GM12878 (cell line): Measurements from ENCODE around the gene ITGB2. TPM values are rescaled to one million over a fixed set of nuclear protein-coding genes. Genes with fewer than 3 reads are reported as not detected.

Experiments
- ATF7 ChIP-seq: fragments of 450-650 bp; IDR thresholded peaks from 2 replicates; pipeline ENCODE4 v1.6.1; 2016; ENCODE audit warnings: low read depth, mild to moderate bottlenecking
- BACH1 ChIP-seq: fragments of 450-650 bp; IDR thresholded peaks from 2 replicates; pipeline ENCODE4 v1.6.1; 2017; ENCODE audit warnings: mild to moderate bottlenecking, borderline replicate concordance
- DPF2 ChIP-seq: fragments of 450-650 bp; IDR thresholded peaks from 2 replicates; pipeline ENCODE4 v1.6.1; 2017; ENCODE audit warnings: mild to moderate bottlenecking
- GATAD2B ChIP-seq: fragments of 450-650 bp; conservative IDR thresholded peaks from 2 replicates; pipeline ENCODE4 v1.6.1; 2017; ENCODE audit warnings: low read depth, mild to moderate bottlenecking, moderate library complexity
- JUNB ChIP-seq: IDR thresholded peaks from 2 replicates; pipeline ENCODE4 v1.6.1; 2016; ENCODE audit warnings: antibody characterized with exemption, mild to moderate bottlenecking
- KAT2A ChIP-seq: conservative IDR thresholded peaks from 2 replicates; pipeline ENCODE4 v1.6.1; 2011; ENCODE audit warnings: low read depth, low read length; ENCODE audit not compliant: control insufficient read depth
- MEF2A ChIP-seq: IDR thresholded peaks from 2 replicates; pipeline ENCODE4 v1.6.1; 2011; ENCODE audit warnings: low read depth, mild to moderate bottlenecking, low read length, moderate library complexity; ENCODE audit not compliant: insufficient read depth
- MTA2 ChIP-seq: fragments of 450-650 bp; IDR thresholded peaks from 2 replicates; pipeline ENCODE4 v1.6.1; 2016; ENCODE audit warnings: low read depth, mild to moderate bottlenecking, moderate library complexity
- NFXL1 ChIP-seq: fragments of 450-650 bp; IDR thresholded peaks from 2 replicates; pipeline ENCODE4 v1.6.1; 2017; ENCODE audit warnings: antibody characterized with exemption, mild to moderate bottlenecking, borderline replicate concordance
- NR2C1 ChIP-seq: fragments of 450-650 bp; IDR thresholded peaks from 2 replicates; pipeline ENCODE4 v1.6.1; 2017; ENCODE audit warnings: antibody characterized with exemption, mild to moderate bottlenecking, moderate library complexity
- NR2F1 ChIP-seq: fragments of 450-650 bp; conservative IDR thresholded peaks from 2 replicates; pipeline ENCODE4 v1.6.1; 2017; ENCODE audit warnings: mild to moderate bottlenecking
- RAD21 ChIP-seq: IDR thresholded peaks from 2 replicates; pipeline ENCODE4 v1.6.1; 2011; ENCODE audit warnings: mild to moderate bottlenecking, low read depth, low read length, moderate library complexity; ENCODE audit not compliant: insufficient read depth
- SMC3 ChIP-seq: IDR thresholded peaks from 2 replicates; pipeline ENCODE4 v1.6.1; 2011; ENCODE audit warnings: low read length, improper control_type of control experiment, borderline replicate concordance
- TARDBP ChIP-seq: IDR thresholded peaks from 2 replicates; pipeline ENCODE4 v1.6.1; 2016; ENCODE audit warnings: borderline replicate concordance
- YY1 ChIP-seq: IDR thresholded peaks from 2 replicates; pipeline ENCODE4 v1.6.1; 2011; ENCODE audit warnings: low read depth, mild to moderate bottlenecking, low read length
- ZZZ3 ChIP-seq: IDR thresholded peaks from 2 replicates; pipeline ENCODE4 v1.6.1; 2011; ENCODE audit warnings: low read depth; ENCODE audit not compliant: control insufficient read depth, insufficient read length
- polyA plus RNA-seq, 11 experiments: library from polyadenylated mRNA; depleted of rRNA in 4 of 11; unstranded in 6 of 11; stranded (reverse) in 5 of 11; fragments of >200 nt; fragmentation: Nextera tagmentation in 4 of 11; fragmentation: Illumina TruSeq in 1 of 11; extraction: Ambion mirVana in 4 of 11; extraction: Trizol in 1 of 11; gene quantifications; 1 replicate in 1 of 11; 2 replicates in 10 of 11; pipeline versions ENCODE4 v1.2.1 to v1.2.3, GENCODE V29; 2011 to 2016; ENCODE audit warnings: inconsistent platforms in 2 of 11, missing spikeins in 2 of 11, low read depth in 1 of 11
- total RNA-seq, 4 experiments: library from RNA; depleted of rRNA in 3 of 4; stranded (reverse); fragments of >200 nt in 3 of 4; fragmentation: Illumina TruSeq in 1 of 4; extraction: Trizol in 1 of 4; gene quantifications; 2 replicates each; pipeline versions ENCODE4 v1.2.1 to v1.2.3, GENCODE V29; 2013 to 2021
- TF ChIP-seq, protein P1 (sequence below): IDR thresholded peaks from 2 replicates; pipeline ENCODE4 v1.6.1; 2011; ENCODE audit warnings: low read depth, low read length, improper control_type of control experiment, borderline replicate concordance
- TF ChIP-seq, protein P2 (sequence below): fragments of 450-650 bp; IDR thresholded peaks from 2 replicates; pipeline ENCODE4 v1.6.1; 2016; ENCODE audit warnings: mild to moderate bottlenecking, moderate library complexity, borderline replicate concordance
- TF ChIP-seq, protein P3 (sequence below): fragments of 450-650 bp; IDR thresholded peaks from 2 replicates; pipeline ENCODE4 v1.6.1; 2017; ENCODE audit warnings: mild to moderate bottlenecking, moderate library complexity

The ITGB2 gene
- total and polyA plus RNA-seq, 10 of the 15 experiments (the other 5 are each of a cell fraction or from before 2014, with no cell fraction given), result 8.0 to 172 (median 58.9) TPM

- TF ChIP-seq, protein P1, sequence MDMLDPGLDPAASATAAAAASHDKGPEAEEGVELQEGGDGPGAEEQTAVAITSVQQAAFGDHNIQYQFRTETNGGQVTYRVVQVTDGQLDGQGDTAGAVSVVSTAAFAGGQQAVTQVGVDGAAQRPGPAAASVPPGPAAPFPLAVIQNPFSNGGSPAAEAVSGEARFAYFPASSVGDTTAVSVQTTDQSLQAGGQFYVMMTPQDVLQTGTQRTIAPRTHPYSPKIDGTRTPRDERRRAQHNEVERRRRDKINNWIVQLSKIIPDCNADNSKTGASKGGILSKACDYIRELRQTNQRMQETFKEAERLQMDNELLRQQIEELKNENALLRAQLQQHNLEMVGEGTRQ, result no peak
- TF ChIP-seq NFXL1 (peak; percentile 49; the same call in 1 of the 2 replicates), MEF2A (no peak), NR2C1 (0 out of 2 replicates have a peak, but pooled peaks have one; percentile 27), ZZZ3 (no peak), DPF2 (peak; percentile 61; the same call in 1 of the 2 replicates), ATF7 (no peak), MTA2 (no peak), GATAD2B (peak; percentile 98), TARDBP (no peak), YY1 (peak; percentile 75; the same call in 1 of the 2 replicates), BACH1 (peak; percentile 65; the same call in 1 of the 2 replicates), JUNB (no peak), KAT2A (no peak), NR2F1 (peak; percentile 92), RAD21 (peak; percentile 77), SMC3 (peak; percentile 53; the same call in 1 of the 2 replicates)
- TF ChIP-seq, protein P2, sequence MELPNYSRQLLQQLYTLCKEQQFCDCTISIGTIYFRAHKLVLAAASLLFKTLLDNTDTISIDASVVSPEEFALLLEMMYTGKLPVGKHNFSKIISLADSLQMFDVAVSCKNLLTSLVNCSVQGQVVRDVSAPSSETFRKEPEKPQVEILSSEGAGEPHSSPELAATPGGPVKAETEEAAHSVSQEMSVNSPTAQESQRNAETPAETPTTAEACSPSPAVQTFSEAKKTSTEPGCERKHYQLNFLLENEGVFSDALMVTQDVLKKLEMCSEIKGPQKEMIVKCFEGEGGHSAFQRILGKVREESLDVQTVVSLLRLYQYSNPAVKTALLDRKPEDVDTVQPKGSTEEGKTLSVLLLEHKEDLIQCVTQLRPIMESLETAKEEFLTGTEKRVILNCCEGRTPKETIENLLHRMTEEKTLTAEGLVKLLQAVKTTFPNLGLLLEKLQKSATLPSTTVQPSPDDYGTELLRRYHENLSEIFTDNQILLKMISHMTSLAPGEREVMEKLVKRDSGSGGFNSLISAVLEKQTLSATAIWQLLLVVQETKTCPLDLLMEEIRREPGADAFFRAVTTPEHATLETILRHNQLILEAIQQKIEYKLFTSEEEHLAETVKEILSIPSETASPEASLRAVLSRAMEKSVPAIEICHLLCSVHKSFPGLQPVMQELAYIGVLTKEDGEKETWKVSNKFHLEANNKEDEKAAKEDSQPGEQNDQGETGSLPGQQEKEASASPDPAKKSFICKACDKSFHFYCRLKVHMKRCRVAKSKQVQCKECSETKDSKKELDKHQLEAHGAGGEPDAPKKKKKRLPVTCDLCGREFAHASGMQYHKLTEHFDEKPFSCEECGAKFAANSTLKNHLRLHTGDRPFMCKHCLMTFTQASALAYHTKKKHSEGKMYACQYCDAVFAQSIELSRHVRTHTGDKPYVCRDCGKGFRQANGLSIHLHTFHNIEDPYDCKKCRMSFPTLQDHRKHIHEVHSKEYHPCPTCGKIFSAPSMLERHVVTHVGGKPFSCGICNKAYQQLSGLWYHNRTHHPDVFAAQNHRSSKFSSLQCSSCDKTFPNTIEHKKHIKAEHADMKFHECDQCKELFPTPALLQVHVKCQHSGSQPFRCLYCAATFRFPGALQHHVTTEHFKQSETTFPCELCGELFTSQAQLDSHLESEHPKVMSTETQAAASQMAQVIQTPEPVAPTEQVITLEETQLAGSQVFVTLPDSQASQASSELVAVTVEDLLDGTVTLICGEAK, result no peak
- TF ChIP-seq, protein P3, sequence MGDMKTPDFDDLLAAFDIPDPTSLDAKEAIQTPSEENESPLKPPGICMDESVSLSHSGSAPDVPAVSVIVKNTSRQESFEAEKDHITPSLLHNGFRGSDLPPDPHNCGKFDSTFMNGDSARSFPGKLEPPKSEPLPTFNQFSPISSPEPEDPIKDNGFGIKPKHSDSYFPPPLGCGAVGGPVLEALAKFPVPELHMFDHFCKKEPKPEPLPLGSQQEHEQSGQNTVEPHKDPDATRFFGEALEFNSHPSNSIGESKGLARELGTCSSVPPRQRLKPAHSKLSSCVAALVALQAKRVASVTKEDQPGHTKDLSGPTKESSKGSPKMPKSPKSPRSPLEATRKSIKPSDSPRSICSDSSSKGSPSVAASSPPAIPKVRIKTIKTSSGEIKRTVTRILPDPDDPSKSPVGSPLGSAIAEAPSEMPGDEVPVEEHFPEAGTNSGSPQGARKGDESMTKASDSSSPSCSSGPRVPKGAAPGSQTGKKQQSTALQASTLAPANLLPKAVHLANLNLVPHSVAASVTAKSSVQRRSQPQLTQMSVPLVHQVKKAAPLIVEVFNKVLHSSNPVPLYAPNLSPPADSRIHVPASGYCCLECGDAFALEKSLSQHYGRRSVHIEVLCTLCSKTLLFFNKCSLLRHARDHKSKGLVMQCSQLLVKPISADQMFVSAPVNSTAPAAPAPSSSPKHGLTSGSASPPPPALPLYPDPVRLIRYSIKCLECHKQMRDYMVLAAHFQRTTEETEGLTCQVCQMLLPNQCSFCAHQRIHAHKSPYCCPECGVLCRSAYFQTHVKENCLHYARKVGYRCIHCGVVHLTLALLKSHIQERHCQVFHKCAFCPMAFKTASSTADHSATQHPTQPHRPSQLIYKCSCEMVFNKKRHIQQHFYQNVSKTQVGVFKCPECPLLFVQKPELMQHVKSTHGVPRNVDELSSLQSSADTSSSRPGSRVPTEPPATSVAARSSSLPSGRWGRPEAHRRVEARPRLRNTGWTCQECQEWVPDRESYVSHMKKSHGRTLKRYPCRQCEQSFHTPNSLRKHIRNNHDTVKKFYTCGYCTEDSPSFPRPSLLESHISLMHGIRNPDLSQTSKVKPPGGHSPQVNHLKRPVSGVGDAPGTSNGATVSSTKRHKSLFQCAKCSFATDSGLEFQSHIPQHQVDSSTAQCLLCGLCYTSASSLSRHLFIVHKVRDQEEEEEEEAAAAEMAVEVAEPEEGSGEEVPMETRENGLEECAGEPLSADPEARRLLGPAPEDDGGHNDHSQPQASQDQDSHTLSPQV, result 0 out of 2 replicates have a peak, but pooled peaks have one; percentile 51
Measured at GRCh38 chr21:44932408-44933181, 11.9 kb upstream of the ITGB2 start (continued).
